Measurements from ENCODE around the gene ENPP4.

The ENPP4 gene

GRCh38 chr6:46105568-46105967, 24.2 kb upstream of the ENPP4 start (continued):
- TF ChIP-seq, protein P1, sequence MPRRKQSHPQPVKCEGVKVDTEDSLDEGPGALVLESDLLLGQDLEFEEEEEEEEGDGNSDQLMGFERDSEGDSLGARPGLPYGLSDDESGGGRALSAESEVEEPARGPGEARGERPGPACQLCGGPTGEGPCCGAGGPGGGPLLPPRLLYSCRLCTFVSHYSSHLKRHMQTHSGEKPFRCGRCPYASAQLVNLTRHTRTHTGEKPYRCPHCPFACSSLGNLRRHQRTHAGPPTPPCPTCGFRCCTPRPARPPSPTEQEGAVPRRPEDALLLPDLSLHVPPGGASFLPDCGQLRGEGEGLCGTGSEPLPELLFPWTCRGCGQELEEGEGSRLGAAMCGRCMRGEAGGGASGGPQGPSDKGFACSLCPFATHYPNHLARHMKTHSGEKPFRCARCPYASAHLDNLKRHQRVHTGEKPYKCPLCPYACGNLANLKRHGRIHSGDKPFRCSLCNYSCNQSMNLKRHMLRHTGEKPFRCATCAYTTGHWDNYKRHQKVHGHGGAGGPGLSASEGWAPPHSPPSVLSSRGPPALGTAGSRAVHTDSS (tag by site-specific recombination; IDR thresholded peaks at IDR 0.05) = no peak
- no peak for TF ChIP-seq ZNF677 (tag by site-specific recombination; IDR thresholded peaks at IDR 0.05)
- no peak for TF ChIP-seq TRIM28 (IDR thresholded peaks at IDR 0.05; ENCODE audit: borderline replicate concordance, low read length)
- TF ChIP-seq ZNF623 (tag by site-specific recombination; IDR thresholded peaks at IDR 0.05) = no peak
- no peak for TF ChIP-seq ZBTB8A (tag by site-specific recombination; IDR thresholded peaks at IDR 0.05)
- TF ChIP-seq PRDM1 (tag by site-specific recombination; IDR thresholded peaks at IDR 0.05) = no peak
- no peak for TF ChIP-seq GFI1B (tag by site-specific recombination; IDR thresholded peaks at IDR 0.05)
- no peak for TF ChIP-seq ZNF175 (tag by site-specific recombination; IDR thresholded peaks at IDR 0.05)

- ChIA-PET POLR2A (no interaction called here), CTCF (interaction anchor here (1.4 to 1.7 kb wide), 2 partner anchors 10 to 23 kb away, joined by 4 to 5 read pairs; no protein-coding TSS in a partner anchor)
- no peak overlapping the region for H3K27ac ChIP-seq (ENCODE audit: extremely low read depth, low read depth, low read length)
Measured at GRCh38 chr6:46113370-46113769, 16.4 kb upstream of the ENPP4 start.

DNA sequence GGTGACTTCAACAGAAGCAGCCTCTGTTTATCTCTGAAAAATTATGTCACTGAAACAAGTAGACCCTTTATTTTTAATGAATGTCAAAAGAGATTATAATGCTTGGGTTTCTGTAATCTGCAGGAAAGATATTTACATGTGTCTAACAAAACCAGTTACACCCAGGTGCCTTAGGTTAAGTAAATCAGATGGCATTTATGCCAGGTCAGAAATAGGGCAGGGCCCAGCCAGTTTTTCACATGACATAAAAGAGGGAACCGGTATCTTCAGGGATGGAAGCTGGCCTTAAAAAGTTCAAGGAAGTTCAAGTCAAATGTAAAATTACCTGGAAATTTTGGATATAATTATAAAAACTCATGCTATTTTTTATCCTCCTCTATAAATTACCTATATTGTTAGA, 14.2 kb upstream of the ENPP4 start:
- POLR2A ChIA-PET = no interaction called here
- no peak overlapping the region for H3K4me3 ChIP-seq (ENCODE audit: low read depth, low read length)
- H3K4me1 ChIP-seq (ENCODE audit: control insufficient read depth, insufficient read depth, low read length) = no peaks in the 10 kb centered on the region
- H3K36me3 ChIP-seq (ENCODE audit: control insufficient read depth in 2 of 2, insufficient read depth in 1 of 2, low read length in 2 of 2) = no peaks in the 10 kb centered on the region
- no peak overlapping the region for H3K27ac ChIP-seq (ENCODE audit: extremely low read depth, low read depth, low read length)
- CTCF ChIA-PET = interaction anchor here (0.6 to 1.4 kb wide), 2 partner anchors 25 to 1850 kb away, joined by 4 to 7 read pairs; no protein-coding TSS in a partner anchor
- no peaks in the 10 kb centered on the region for H3K9me3 ChIP-seq (ENCODE audit: control insufficient read depth, insufficient read depth, low read depth, low read length)
- TF ChIP-seq ZNF292 (tag by site-specific recombination; IDR thresholded peaks at IDR 0.05; ENCODE audit: borderline replicate concordance, low read depth) = no peak
- no peak for TF ChIP-seq ZNF530 (tag by site-specific recombination; IDR thresholded peaks at IDR 0.05; ENCODE audit: low read depth)
- no peak for TF ChIP-seq ZNF623 (tag by site-specific recombination; IDR thresholded peaks at IDR 0.05)
- TF ChIP-seq IKZF3 (tag by site-specific recombination; IDR thresholded peaks at IDR 0.05) = no peak
- TF ChIP-seq ZBTB44 (tag by site-specific recombination; IDR thresholded peaks at IDR 0.05) = no peak
- no peak for TF ChIP-seq ZNF37A (tag by site-specific recombination; IDR thresholded peaks at IDR 0.05)
- no peak for TF ChIP-seq ZNF24 (tag by site-specific recombination; IDR thresholded peaks at IDR 0.05)
- no peak for TF ChIP-seq ZNF10 (tag by site-specific recombination; IDR thresholded peaks at IDR 0.05)
- no peak for TF ChIP-seq SETDB1 (IDR thresholded peaks at IDR 0.05; ENCODE audit: insufficient read length, low read length)

More at GRCh38 chr6:46113370-46113769, 16.4 kb upstream of the ENPP4 start:
- Histone ChIP-seq H3K4me1 (ENCODE audit: control insufficient read depth, insufficient read depth, low read length) (no peaks in the 10 kb centered on the region), H3K4me3 (ENCODE audit: low read depth, low read length) (no peak overlapping the region), H3K9me3 (ENCODE audit: control insufficient read depth, insufficient read depth, low read depth, low read length) (no peaks in the 10 kb centered on the region), H3K36me3 (ENCODE audit: control insufficient read depth in 2 of 2, insufficient read depth in 1 of 2, low read length in 2 of 2) (no peaks in the 10 kb centered on the region)
- TF ChIP-seq ATF2 (tag by site-specific recombination; IDR thresholded peaks at IDR 0.05; ENCODE audit: low read depth) (no peak), ZFP69B (tag by site-specific recombination; IDR thresholded peaks at IDR 0.05) (no peak), ZNF571 (tag by site-specific recombination; IDR thresholded peaks at IDR 0.05) (no peak), WT1 (tag by site-specific recombination; IDR thresholded peaks at IDR 0.05) (no peak), KLF16 (tag by site-specific recombination; IDR thresholded peaks at IDR 0.05) (no peak), ZNF16 (tag by site-specific recombination; IDR thresholded peaks at IDR 0.05; ENCODE audit: low read depth) (no peak), PRDM4 (tag by site-specific recombination; IDR thresholded peaks at IDR 0.05) (no peak), FEZF1 (tag by site-specific recombination; IDR thresholded peaks at IDR 0.05) (no peak), SETDB1 (IDR thresholded peaks at IDR 0.05; ENCODE audit: insufficient read length, low read length) (no peak)
